ENCODE measurements around the gene RASA3.

GRCh38 chr13:114032126-114032799 lies 100.2 kb downstream of the RASA3 start:
- no peak for TF ChIP-seq STAT6 (CRISPR knock-in tag; IDR thresholded peaks at IDR 0.05)
- TF ChIP-seq, protein P1, sequence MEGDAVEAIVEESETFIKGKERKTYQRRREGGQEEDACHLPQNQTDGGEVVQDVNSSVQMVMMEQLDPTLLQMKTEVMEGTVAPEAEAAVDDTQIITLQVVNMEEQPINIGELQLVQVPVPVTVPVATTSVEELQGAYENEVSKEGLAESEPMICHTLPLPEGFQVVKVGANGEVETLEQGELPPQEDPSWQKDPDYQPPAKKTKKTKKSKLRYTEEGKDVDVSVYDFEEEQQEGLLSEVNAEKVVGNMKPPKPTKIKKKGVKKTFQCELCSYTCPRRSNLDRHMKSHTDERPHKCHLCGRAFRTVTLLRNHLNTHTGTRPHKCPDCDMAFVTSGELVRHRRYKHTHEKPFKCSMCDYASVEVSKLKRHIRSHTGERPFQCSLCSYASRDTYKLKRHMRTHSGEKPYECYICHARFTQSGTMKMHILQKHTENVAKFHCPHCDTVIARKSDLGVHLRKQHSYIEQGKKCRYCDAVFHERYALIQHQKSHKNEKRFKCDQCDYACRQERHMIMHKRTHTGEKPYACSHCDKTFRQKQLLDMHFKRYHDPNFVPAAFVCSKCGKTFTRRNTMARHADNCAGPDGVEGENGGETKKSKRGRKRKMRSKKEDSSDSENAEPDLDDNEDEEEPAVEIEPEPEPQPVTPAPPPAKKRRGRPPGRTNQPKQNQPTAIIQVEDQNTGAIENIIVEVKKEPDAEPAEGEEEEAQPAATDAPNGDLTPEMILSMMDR (IDR thresholded peaks at IDR 0.05 in 2 of 3, conservative IDR thresholded peaks at IDR 0.05 in 1 of 3; ENCODE audit: insufficient read depth in 2 of 3, low read depth in 1 of 3, low read length in 3 of 3), result no peak
- no peak for TF ChIP-seq POLR2AphosphoS5 (IDR thresholded peaks at IDR 0.05; ENCODE audit: control insufficient read depth, insufficient read depth, low read depth, low read length)
- TF ChIP-seq, protein P2, sequence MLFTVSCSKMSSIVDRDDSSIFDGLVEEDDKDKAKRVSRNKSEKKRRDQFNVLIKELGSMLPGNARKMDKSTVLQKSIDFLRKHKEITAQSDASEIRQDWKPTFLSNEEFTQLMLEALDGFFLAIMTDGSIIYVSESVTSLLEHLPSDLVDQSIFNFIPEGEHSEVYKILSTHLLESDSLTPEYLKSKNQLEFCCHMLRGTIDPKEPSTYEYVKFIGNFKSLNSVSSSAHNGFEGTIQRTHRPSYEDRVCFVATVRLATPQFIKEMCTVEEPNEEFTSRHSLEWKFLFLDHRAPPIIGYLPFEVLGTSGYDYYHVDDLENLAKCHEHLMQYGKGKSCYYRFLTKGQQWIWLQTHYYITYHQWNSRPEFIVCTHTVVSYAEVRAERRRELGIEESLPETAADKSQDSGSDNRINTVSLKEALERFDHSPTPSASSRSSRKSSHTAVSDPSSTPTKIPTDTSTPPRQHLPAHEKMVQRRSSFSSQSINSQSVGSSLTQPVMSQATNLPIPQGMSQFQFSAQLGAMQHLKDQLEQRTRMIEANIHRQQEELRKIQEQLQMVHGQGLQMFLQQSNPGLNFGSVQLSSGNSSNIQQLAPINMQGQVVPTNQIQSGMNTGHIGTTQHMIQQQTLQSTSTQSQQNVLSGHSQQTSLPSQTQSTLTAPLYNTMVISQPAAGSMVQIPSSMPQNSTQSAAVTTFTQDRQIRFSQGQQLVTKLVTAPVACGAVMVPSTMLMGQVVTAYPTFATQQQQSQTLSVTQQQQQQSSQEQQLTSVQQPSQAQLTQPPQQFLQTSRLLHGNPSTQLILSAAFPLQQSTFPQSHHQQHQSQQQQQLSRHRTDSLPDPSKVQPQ (CRISPR knock-in tag; IDR thresholded peaks at IDR 0.05; ENCODE audit: borderline replicate concordance), result no peak
- no peak for TF ChIP-seq ZNF224 (CRISPR knock-in tag; IDR thresholded peaks at IDR 0.05)
- no peak for TF ChIP-seq ZNF583 (CRISPR knock-in tag; IDR thresholded peaks at IDR 0.05)
- TF ChIP-seq BHLHE40 (IDR thresholded peaks at IDR 0.05; ENCODE audit: low read length), result no peak

Data from K562 (cell line).